Stimulated activated naive CD8-positive, alpha-beta T cell treated with anti-CD3 and anti-CD28 coated beads, Interleukin-15, Interleukin-2, amounts not matched to agents 100 U/mL and 50 U/mL, for 24 hours (primary cell): Measurements from ENCODE around the gene KCTD3.

Experiments
- ATAC-seq: fragments of 150-1000 bp; cut with Tn5 transposase; one replicate; pipeline ENCODE4 v1.10.0; 2021
- DNase-seq: peaks from one replicate; pipeline ENCODE4 v3.0.0; 2021

KCTD3 gene

GRCh38 chr1:215606564-215607168 lies 39.6 kb downstream of the KCTD3 start:
- no peak for DNase-seq
- ATAC-seq: no peak

GRCh38 chr1:215607412-215607811 lies 40.3 kb downstream of the KCTD3 start:
- no peak for DNase-seq
- no peak for ATAC-seq

GRCh38 chr1:215608646-215609045 lies 41.5 kb downstream of the KCTD3 start:
- ATAC-seq (no peak), DNase-seq (no peak)

GRCh38 chr1:215612391-215612790 lies 45.3 kb downstream of the KCTD3 start:
- no peak for ATAC-seq
- no peak for DNase-seq

- no peak for DNase-seq
Measured at GRCh38 chr1:215617979-215618378, 50.9 kb downstream of the KCTD3 start.

GRCh38 chr1:215623162-215623561 lies 56.1 kb downstream of the KCTD3 start:
- ATAC-seq (no peak), DNase-seq (no peak)

More at GRCh38 chr1:215617979-215618378, 50.9 kb downstream of the KCTD3 start:
- ATAC-seq: no peak

- DNase-seq (no peak), ATAC-seq (no peak)
Measured at GRCh38 chr1:215625949-215626348, 58.8 kb downstream of the KCTD3 start.

- ATAC-seq (no peak), DNase-seq (no peak)
Measured at GRCh38 chr1:215631040-215631439, 63.9 kb downstream of the KCTD3 start.

- no peak for DNase-seq
Measured at GRCh38 chr1:215631489-215631888, 64.4 kb downstream of the KCTD3 start.

GRCh38 chr1:215635827-215636226 lies 68.7 kb downstream of the KCTD3 start:
- ATAC-seq: no peak

More at GRCh38 chr1:215631489-215631888, 64.4 kb downstream of the KCTD3 start:
- ATAC-seq: no peak

GRCh38 chr1:215636258-215636965 lies 69.3 kb downstream of the KCTD3 start:
- ATAC-seq (no peak), DNase-seq (no peak)

More at GRCh38 chr1:215635827-215636226, 68.7 kb downstream of the KCTD3 start:
- DNase-seq: no peak

GRCh38 chr1:215637041-215637573 lies 70.0 kb downstream of the KCTD3 start:
- no peak for ATAC-seq
- no peak for DNase-seq

GRCh38 chr1:215640429-215641148 lies 73.5 kb downstream of the KCTD3 start:
- ATAC-seq: no peak
- no peak for DNase-seq

- DNase-seq (no peak), ATAC-seq (no peak)
Measured at GRCh38 chr1:215643592-215644321, 76.7 kb downstream of the KCTD3 start.

GRCh38 chr1:215645182-215645581 lies 78.1 kb downstream of the KCTD3 start:
- ATAC-seq (no peak), DNase-seq (no peak)

- ATAC-seq (no peak), DNase-seq (no peak)
Measured at GRCh38 chr1:215645861-215646260, 78.8 kb downstream of the KCTD3 start.

GRCh38 chr1:215647738-215648137 lies 80.6 kb downstream of the KCTD3 start:
- DNase-seq: no peak
- no peak for ATAC-seq

GRCh38 chr1:215648957-215649356 lies 81.9 kb downstream of the KCTD3 start:
- no peak for DNase-seq
- ATAC-seq: no peak

- DNase-seq (no peak), ATAC-seq (no peak)
Measured at GRCh38 chr1:215650446-215651149, 83.5 kb downstream of the KCTD3 start.

- no peak for DNase-seq
- ATAC-seq: no peak
Measured at GRCh38 chr1:215651867-215652266, 84.8 kb downstream of the KCTD3 start.

GRCh38 chr1:215652371-215652770 lies 85.3 kb downstream of the KCTD3 start:
- no peak for ATAC-seq
- no peak for DNase-seq

- no peak for ATAC-seq
- DNase-seq: no peak
Measured at GRCh38 chr1:215657047-215657446, 89.9 kb downstream of the KCTD3 start.
